ENCODE results near the gene CRK. TPM values are rescaled to one million over a fixed set of nuclear protein-coding genes. Genes with fewer than 3 reads are reported as not detected.
"Not testable (repeated sequence)": the region's sequence is repeated elsewhere in the genome, so short reads cannot be mapped to it uniquely, and the experiment has no call there.

The CRK gene
- total and polyA plus RNA-seq, 12 donors: 22.2 to 47.5 (median 36.0) TPM

- H3K36me3 ChIP-seq: peaks cover 0 to 46% (median 0%) of the 10 kb centered on the region in 9 donors
- peaks cover 9 to 61% (median 53%) of the 10 kb centered on the region in 9 donors for H3K4me1 ChIP-seq
- no peak overlapping the region for H3K4me3 ChIP-seq
- DNase-seq (no peak), ATAC-seq (no peak)
- no peaks in the 10 kb centered on the region for H3K27me3 ChIP-seq
- 90 to 91% methylated on average over 12 of the region's 12 CpGs for WGBS, 2 donors
- H3K27ac ChIP-seq: peak overlapping the region in 6 of 10 donors; percentile 9 to 87 (median 70)
- H3K9me3 ChIP-seq: no peaks in the 10 kb centered on the region
- no peak for TF ChIP-seq CTCF (IDR thresholded peaks at IDR 0.05)
- intact Hi-C loops (cut with DNase I): loop anchor here in 1 of 10 donors (5.0 kb wide), 1 partner anchor 74 kb away; no protein-coding TSS in a partner anchor
These were observed 9.8 kb downstream of the CRK start for GRCh38 chr17:1446201-1446600.

- not testable (repeated sequence) for ATAC-seq
These were observed 10.3 kb downstream of the CRK start for GRCh38 chr17:1445695-1446094.

GRCh38 chr17:1442721-1443120 lies 13.3 kb downstream of the CRK start:
- H3K27me3 ChIP-seq; ATAC-seq; H3K27ac ChIP-seq; H3K9me3 ChIP-seq; intact Hi-C loops (cut with DNase I); H3K4me3 ChIP-seq; DNase-seq: not testable (repeated sequence)
- Histone ChIP-seq H3K4me1 (peaks cover 4 to 51% (median 34%) of the 10 kb centered on the region in 9 donors), H3K36me3 (peaks cover 0 to 44% (median 0%) of the 10 kb centered on the region in 9 donors)
- WGBS, 2 donors: 95 to 96% methylated on average over 6 of the region's 6 CpGs

More at GRCh38 chr17:1445695-1446094, 10.3 kb downstream of the CRK start:
- DNase-seq, H3K27me3 ChIP-seq, H3K4me3 ChIP-seq, H3K9me3 ChIP-seq: not testable (repeated sequence)
- peaks cover 9 to 60% (median 51%) of the 10 kb centered on the region in 9 donors for H3K4me1 ChIP-seq
- intact Hi-C loops (cut with DNase I): loop anchor here in 1 of 10 donors (5.0 kb wide), 1 partner anchor 73 kb away; no protein-coding TSS in a partner anchor
- H3K27ac ChIP-seq: peak overlapping the region in 2 of 10 donors; percentile 68 to 87
- 84 to 92% methylated on average over 4 of the region's 4 CpGs for WGBS, 2 donors
- peaks cover 0 to 46% (median 0%) of the 10 kb centered on the region in 9 donors for H3K36me3 ChIP-seq

GRCh38 chr17:1442187-1442586 lies 13.8 kb downstream of the CRK start:
- peaks cover 0 to 48% (median 0%) of the 10 kb centered on the region in 9 donors for H3K36me3 ChIP-seq
- no peaks in the 10 kb centered on the region for H3K27me3 ChIP-seq
- 96 to 97% methylated on average over 4 of the region's 4 CpGs for WGBS, 2 donors
- H3K4me3 ChIP-seq: no peak overlapping the region
- no peak for TF ChIP-seq CTCF (IDR thresholded peaks at IDR 0.05)
- DNase-seq: no peak
- ATAC-seq: no peak
- H3K9me3 ChIP-seq: no peaks in the 10 kb centered on the region
- intact Hi-C loops (cut with DNase I): no loop called here
- peaks cover 0 to 50% (median 28%) of the 10 kb centered on the region in 9 donors for H3K4me1 ChIP-seq
- H3K27ac ChIP-seq: no peak overlapping the region

- 94 to 97% methylated on average over 8 of the region's 8 CpGs for WGBS, 2 donors
These were observed 15.1 kb downstream of the CRK start for GRCh38 chr17:1440921-1441320.

More at GRCh38 chr17:1440921-1441320, 15.1 kb downstream of the CRK start:
- H3K9me3 ChIP-seq: no peaks in the 10 kb centered on the region
- peaks cover 0 to 60% (median 11%) of the 10 kb centered on the region in 9 donors for H3K36me3 ChIP-seq
- H3K27ac ChIP-seq: no peak overlapping the region
- H3K4me1 ChIP-seq: peaks cover 0 to 44% (median 22%) of the 10 kb centered on the region in 9 donors
- ATAC-seq (no peak), DNase-seq (no peak)
- no peak for TF ChIP-seq CTCF (IDR thresholded peaks at IDR 0.05)
- no peak overlapping the region for H3K4me3 ChIP-seq
- no peaks in the 10 kb centered on the region for H3K27me3 ChIP-seq
- intact Hi-C loops (cut with DNase I): no loop called here
